CD1c-positive myeloid dendritic cell (primary cell): Measurements from ENCODE around the gene MCF2L.

ENCODE experiments used
- DNase-seq: peaks from one replicate; pipeline ENCODE4 v3.0.0-alpha.2; 2016; ENCODE audit errors: extremely low spot score

The MCF2L gene

DNA sequence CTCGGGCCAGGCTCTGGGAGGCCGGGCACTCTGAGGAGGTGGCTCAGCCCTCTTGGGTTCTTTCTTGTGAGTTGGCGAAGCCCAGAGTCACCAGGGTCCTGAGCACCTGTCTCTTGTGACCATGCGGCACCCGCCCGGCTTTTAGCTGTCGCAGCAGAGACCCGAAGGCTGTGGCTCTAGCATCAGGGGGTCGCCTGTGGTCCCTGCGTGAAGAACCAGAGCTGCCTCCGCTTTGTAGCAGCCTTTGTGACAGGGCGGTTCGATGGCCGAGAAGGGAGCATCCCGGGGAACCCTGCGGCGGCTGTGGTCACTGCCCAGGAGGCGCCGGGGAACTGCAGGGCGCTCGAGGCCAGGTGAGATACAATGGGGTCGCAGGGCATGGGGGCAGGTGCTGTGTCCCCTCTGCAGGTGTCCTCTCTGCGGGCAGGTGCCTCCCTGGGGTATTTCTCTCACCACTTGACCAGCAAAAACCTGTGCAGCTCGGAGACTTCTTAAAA is 10.4 kb downstream of the MCF2L start:
- DNase-seq = no peak

DNA sequence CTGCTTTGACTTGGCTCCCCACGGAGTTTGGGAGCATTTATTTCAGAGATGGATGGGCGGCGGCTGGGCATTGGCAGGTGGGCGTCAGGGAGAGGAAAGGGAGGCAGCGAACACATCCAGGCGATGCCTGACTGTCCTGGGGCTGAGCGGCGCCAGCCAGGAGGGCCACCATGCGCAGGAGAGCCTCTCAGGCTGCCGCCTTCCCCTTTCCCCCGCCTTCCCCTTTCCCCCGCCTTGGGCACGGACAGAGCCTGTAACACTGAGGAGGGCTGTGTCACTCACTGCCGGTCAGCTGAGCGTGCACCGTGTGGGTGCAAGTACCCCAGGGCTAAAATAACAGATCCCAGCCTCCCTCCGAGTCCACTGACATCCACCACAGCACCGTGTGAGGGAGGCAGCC is 11.4 kb downstream of the MCF2L start:
- DNase-seq = peak; percentile 43

DNA sequence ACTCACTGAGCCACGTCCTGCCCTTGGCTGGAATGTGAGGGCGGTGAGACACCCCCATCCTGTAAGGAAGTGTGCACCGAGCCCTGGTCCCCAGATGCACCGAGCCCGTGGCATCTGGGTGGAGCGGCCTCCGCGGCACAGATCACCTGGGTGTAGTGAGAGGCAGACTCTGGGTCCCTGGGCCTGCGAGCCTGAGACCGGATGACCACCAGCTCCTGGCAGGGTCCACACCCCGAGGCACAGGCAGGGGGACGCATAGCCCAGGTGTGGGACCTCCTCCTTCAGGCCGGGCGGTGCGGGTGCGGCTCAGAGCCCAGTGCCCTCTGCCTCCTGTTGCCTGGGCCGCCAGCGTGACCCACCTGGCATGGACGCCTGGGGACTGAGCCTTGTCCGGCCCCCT is 12.4 kb downstream of the MCF2L start:
- DNase-seq = no peak

- no peak for DNase-seq
Observed at GRCh38 chr13:112982281-112983041, 13.4 kb downstream of the MCF2L start.

GRCh38 chr13:112983042-112983305 is 14.0 kb downstream of the MCF2L start:
- no peak for DNase-seq

DNA sequence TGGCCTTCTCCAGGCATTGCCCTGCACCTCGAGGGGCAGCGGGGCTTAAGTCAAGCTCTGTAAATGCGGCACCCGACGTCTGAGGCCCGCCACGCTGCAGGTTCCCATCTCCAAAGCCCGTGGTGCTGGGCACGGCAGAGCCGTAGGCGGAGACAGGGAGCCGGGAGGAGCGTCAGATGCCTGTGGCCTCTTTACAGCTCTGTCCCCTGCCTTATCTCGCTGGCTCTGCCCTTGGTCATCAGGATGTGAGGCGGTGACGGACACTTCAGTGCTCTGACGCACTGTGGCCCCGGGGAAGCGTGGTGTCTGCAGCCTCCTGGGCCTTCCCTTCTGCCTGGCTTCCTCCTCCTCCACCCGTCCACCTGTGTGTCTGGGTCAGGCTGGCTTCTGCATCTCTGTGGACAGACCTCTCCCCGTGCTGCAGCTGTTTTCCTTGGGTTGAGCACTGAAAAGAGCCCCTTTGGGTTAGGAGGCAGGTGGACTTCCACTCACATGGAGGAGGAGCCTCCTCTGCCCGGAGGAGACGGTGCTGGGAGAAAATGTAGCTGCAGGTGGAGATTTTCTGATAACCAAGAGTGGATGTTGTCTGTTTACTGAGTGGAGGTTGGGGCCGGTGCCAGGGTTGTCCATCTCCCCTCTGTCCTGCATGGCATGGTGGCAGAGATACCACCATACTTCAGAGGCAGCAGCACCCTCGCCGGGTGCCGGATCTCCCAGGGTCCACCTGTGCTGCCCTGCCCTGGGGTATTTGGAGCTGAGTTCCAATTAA is 14.6 kb downstream of the MCF2L start:
- DNase-seq = no peak

- no peak for DNase-seq
Observed at GRCh38 chr13:112984501-112984900, 15.5 kb downstream of the MCF2L start.

GRCh38 chr13:112984954-112985802 is 16.2 kb downstream of the MCF2L start:
- no peak for DNase-seq

- DNase-seq = no peak
Observed at GRCh38 chr13:112985803-112986408, 16.9 kb downstream of the MCF2L start.

GRCh38 chr13:112986470-112986869 is 17.5 kb downstream of the MCF2L start:
- DNase-seq = no peak

GRCh38 chr13:112986946-112987681 is 18.1 kb downstream of the MCF2L start:
- DNase-seq = peak; percentile 18

DNA sequence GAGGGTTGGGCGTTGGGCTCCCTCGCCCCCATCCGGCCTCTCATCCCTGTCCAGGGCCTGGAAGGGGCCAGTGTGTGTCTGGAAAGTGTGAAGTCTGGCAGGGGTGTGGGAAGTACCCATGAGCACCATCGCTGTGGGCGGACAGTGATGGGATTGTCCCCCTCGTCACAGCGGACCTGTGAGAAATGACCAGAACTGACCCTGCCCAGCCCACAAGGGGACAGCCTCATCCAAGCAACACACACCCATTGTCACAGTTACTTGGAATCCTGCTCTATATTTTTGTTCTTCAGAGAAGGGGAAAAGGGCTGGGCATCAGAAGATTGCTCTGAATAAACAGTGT is 18.6 kb downstream of the MCF2L start:
- no peak for DNase-seq

- no peak for DNase-seq
Observed at GRCh38 chr13:112990783-112991182, 21.8 kb downstream of the MCF2L start.

DNA sequence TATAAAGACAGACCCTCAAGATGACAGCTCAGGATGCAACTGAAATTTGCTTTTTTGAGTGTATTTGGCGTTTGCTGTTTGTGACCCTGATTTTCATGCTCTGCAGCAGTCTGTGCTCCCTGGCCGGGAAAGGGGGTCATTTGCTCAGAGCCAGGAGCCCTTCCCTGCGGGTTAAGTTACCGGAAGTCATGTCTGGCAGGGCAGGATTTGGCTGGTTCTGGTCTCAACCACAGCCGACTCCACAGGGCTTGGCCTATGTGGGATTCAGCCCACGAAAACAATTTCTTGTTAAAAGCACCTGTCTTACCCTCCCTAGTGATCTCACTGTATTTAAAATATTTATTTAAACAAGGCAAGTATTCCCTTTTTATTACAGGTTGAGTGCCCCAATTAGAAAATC is 22.6 kb downstream of the MCF2L start:
- DNase-seq = no peak

GRCh38 chr13:112992931-112993680 is 24.1 kb downstream of the MCF2L start:
- no peak for DNase-seq

DNA sequence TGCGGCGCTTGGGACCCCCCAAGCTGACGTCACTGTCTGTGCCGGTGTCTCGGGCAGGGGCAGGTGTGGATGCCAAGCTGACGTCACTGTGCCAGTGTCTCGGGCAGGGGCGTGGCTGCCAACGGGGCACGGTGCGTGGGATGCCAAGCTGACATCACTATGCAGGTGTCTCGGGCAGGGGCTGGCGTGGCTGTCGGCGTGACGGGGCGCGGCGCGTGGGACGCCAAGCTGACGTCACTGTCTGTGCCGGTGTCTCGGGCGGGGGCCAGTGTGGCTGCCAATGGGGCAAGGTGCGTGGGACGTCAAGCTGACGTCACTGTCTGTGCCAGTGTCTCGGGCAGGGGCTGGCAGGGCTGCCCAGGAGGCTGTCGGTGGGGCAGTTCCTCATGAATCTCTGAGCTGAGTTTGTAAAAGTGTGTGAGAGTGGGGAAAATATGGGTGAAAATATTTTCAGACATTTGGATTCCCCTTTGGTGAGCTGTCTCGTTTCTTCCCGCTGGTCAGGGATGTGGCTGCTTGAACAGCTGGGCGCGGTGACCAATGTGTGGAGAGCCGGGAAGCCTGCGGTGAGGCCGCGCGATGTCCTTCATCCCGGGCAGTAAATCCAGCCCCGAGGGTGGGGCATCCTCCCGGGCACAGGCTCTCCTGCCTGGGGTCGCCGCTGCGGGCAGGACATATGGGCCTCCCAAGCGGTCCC is 25.2 kb downstream of the MCF2L start:
- no peak for DNase-seq

GRCh38 chr13:112994781-112995355 is 25.9 kb downstream of the MCF2L start:
- no peak for DNase-seq

GRCh38 chr13:112995395-112996191 is 26.6 kb downstream of the MCF2L start:
- DNase-seq = no peak

GRCh38 chr13:112996671-112997091 is 27.7 kb downstream of the MCF2L start:
- no peak for DNase-seq
